ENCODE measurements around the gene S100A6.

DNA sequence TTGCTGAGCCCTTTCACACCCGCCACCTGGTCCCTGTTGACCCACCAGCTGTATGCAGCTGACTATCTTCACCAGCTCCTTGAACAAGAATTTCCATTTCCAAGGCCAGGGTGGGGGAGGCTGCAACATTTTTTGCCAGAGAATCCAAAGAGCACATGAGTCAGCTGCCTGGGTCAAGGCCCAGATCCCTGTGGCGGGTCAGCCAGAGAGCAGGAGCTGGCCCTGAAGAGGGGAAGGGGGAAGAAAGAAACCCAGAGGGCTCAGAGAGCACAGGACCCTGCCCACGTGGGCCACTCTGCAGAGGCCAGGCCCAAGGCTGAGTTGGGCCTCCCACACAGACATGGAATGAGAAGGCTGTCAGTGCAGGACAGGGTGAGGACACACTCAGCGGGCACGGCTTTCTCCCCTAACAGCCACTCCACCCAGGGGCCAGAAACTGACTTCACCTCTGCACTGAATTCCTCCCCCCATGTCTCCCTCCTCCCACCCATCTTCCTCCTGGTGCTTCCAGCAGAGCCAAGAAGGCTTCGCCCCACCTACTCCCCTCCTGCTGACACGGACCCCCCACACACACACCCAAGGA, 28.9 kb downstream of the S100A6 start:
- TF ChIP-seq EZH2 (IDR thresholded peaks at IDR 0.05; ENCODE audit: borderline replicate concordance, low read depth, low read length, severe bottlenecking) (no peak), CTCF (IDR thresholded peaks at IDR 0.05; ENCODE audit: extremely low read depth in 1 of 2, insufficient read depth in 1 of 2, low read depth in 1 of 2, low read length in 2 of 2) (no peak), POLR2A (IDR thresholded peaks at IDR 0.05; ENCODE audit: low read depth, low read length) (no peak), GATA2 (IDR thresholded peaks at IDR 0.05; ENCODE audit: insufficient read depth, insufficient read length, low read depth, low read length) (no peak)
- TF ChIP-seq, protein P1, sequence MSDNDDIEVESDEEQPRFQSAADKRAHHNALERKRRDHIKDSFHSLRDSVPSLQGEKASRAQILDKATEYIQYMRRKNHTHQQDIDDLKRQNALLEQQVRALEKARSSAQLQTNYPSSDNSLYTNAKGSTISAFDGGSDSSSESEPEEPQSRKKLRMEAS (IDR thresholded peaks at IDR 0.05; ENCODE audit: insufficient read depth, insufficient read length) = no peak
